Subcutaneous adipose tissue (tissue), 4 donors: Measurements from ENCODE around the gene D2HGDH. TPM values are rescaled to one million over a fixed set of nuclear protein-coding genes. Genes with fewer than 3 reads are reported as not detected.

Experiments used
- CTCF ChIP-seq: fragments of 450-650 bp; IDR thresholded peaks from one replicate; pipeline ENCODE4 v1.5.1; 2016; ENCODE audit warnings: low read depth, mild to moderate bottlenecking, control low read depth, antibody characterized with exemption, moderate library complexity
- total RNA-seq, 4 donors: library from RNA; depleted of rRNA; stranded (reverse); fragments of >200 nt; gene quantifications; one replicate each; pipeline ENCODE4 v1.1.0, GENCODE V29; 2016

Gene D2HGDH
- total RNA-seq, 4 donors from 2014 or later, result 12.1 to 44.3 (median 13.4) TPM

- TF ChIP-seq CTCF, result no peak
Observed at GRCh38 chr2:241788135-241788534, 53.7 kb downstream of the D2HGDH start.

GRCh38 chr2:241788572-241788971 is 54.1 kb downstream of the D2HGDH start:
- no peak for TF ChIP-seq CTCF

- TF ChIP-seq CTCF, result no peak
Observed at GRCh38 chr2:241793385-241793784, 59.0 kb downstream of the D2HGDH start.

DNA sequence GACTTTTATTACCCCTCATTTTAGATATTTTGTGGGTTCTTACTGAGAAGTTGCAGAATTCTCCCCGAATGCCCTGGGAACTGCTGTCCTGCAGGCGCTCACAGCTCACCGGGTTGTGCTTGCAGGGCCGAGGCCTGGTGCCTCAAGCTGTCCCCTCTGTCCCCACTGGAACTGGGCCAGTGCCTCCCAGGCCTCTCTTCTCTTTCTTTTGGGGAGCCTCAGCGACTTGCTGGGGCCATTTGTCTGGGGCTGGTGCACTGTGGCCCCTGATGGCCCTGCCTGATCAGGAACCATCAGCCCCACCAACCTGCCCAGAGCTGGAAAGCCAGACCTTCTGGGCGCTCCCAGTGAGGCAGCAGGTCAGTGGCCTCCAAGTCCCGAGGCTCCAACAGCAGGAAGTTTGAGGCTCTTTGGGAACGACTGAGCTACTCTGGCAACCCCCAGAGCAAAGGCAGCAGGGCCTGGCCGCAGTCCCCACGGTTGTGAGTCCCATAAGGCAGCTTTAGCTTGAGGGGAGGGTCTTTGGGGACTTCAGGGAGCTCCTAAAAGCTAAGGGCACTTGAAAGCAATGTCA is 59.9 kb downstream of the D2HGDH start:
- no peak for TF ChIP-seq CTCF

GRCh38 chr2:241795021-241795999 is 60.9 kb downstream of the D2HGDH start:
- no peak for TF ChIP-seq CTCF

DNA sequence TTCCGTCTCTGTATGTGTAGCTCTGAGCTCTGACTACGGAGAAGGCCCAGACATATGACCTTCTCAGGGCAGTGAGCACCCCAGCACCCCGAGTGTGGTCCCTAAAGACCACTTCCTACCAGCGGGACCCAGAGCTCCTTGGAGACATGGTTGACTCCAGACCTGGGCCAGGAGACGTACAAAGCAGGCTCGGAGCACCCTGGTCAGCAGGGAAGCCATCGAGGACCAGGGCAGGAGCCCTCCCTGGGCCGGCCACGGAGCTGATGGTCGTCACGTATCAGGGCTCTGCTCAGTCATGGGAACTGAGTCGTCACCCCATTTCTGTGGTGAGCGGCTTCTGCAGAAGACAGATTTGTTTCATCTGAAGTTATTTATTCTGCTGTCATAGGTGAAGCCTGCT is 61.8 kb downstream of the D2HGDH start:
- TF ChIP-seq CTCF, result no peak

GRCh38 chr2:241796610-241797138 is 62.2 kb downstream of the D2HGDH start:
- TF ChIP-seq CTCF, result no peak
